T-cell (primary cell): Measurements from ENCODE around the gene VPS72. TPM values are rescaled to one million over a fixed set of nuclear protein-coding genes. Genes with fewer than 3 reads are reported as not detected.

Source experiments
- ATAC-seq, 4 experiments: fragments of 200-7000 bp in 3 of 4; fragments of 150-1000 bp in 1 of 4; cut with Tn5 transposase; replicated peaks in 1 of 4; 1 replicate in 3 of 4; 2 replicates in 1 of 4; pipeline ENCODE4 v1.10.0; 2021; ENCODE audit warnings: moderate library complexity in 3 of 4, mild to moderate bottlenecking in 2 of 4, moderate number of reproducible peaks in 1 of 4
- CTCF ChIA-PET, 2 donors: fragments of 300-600 bp; sonication (Branson Sonifier 250); formaldehyde crosslinking; loops; one replicate each; lab custom pipeline; 2022; ENCODE audit warnings: antibody characterized with exemption in 2 of 2; lab: Charles Lee
- POLR2A ChIA-PET, 2 donors: fragments of 300-600 bp; sonication (Branson Sonifier 250); formaldehyde crosslinking; loops; one replicate each; lab custom pipeline; 2022; ENCODE audit warnings: antibody characterized with exemption in 2 of 2; lab: Charles Lee
- DNase-seq, 35 experiments: peaks; one replicate each; pipeline versions ENCODE4 v3.0.0 to v3.0.0-alpha.2; 2013 to 2023
- H3K27ac ChIP-seq: one replicate; pipeline ENCODE4 v1.5.1; 2013; ENCODE audit warnings: low read length
- H3K27me3 ChIP-seq, 2 experiments: replicated peaks in 1 of 2; 1 replicate in 1 of 2; 2 replicates in 1 of 2; pipeline versions ENCODE4 v1.6.1 to v1.7.0; 2013; ENCODE audit warnings: low read length in 1 of 2, mixed read lengths in 1 of 2; ENCODE audit not compliant: control insufficient read depth in 2 of 2, insufficient read depth in 2 of 2; ENCODE audit errors: extremely low read depth in 1 of 2
- H3K36me3 ChIP-seq, 2 donors: 1 replicate in 1 of 2; 2 replicates in 1 of 2; pipeline versions ENCODE4 v1.6.1 to v1.7.0; 2013; ENCODE audit warnings: low read length in 1 of 2; ENCODE audit not compliant: control insufficient read depth in 2 of 2, insufficient read depth in 1 of 2; ENCODE audit errors: extremely low read depth in 1 of 2
- H3K4me1 ChIP-seq, 2 experiments: 1 replicate in 1 of 2; 2 replicates in 1 of 2; pipeline versions ENCODE4 v1.6.1 to v1.7.0; 2013; ENCODE audit warnings: low read length in 2 of 2, mixed read lengths in 1 of 2; ENCODE audit not compliant: insufficient read depth in 2 of 2, control insufficient read depth in 1 of 2; ENCODE audit errors: extremely low read depth in 1 of 2
- H3K4me3 ChIP-seq, 2 donors: 1 replicate in 1 of 2; 2 replicates in 1 of 2; pipeline versions ENCODE4 v1.5.1 to v1.7.0; 2013; ENCODE audit warnings: mild to moderate bottlenecking in 2 of 2, low read length in 1 of 2, moderate library complexity in 1 of 2; ENCODE audit not compliant: control insufficient read depth in 1 of 2; ENCODE audit errors: extremely low read depth in 1 of 2
- H3K9me3 ChIP-seq: 2 replicates; pipeline ENCODE4 v1.7.0; 2013
- H3K27ac Mint-ChIP-seq, 2 donors: one replicate each; pipeline ENCODE4 v1.8.0; 2020 to 2021; ENCODE audit warnings: mild to moderate bottlenecking in 2 of 2, mixed read lengths in 2 of 2
- H3K27me3 Mint-ChIP-seq, 2 donors: one replicate each; pipeline ENCODE4 v1.8.0; 2021 to 2022; ENCODE audit warnings: mixed read lengths in 2 of 2
- H3K36me3 Mint-ChIP-seq: one replicate; pipeline ENCODE4 v1.8.0; 2021; ENCODE audit warnings: mixed read lengths
- H3K4me1 Mint-ChIP-seq, 3 donors: one replicate each; pipeline ENCODE4 v1.8.0; 2020 to 2022; ENCODE audit warnings: mixed read lengths in 3 of 3, mild to moderate bottlenecking in 1 of 3
- H3K4me3 Mint-ChIP-seq, 3 donors: one replicate each; pipeline ENCODE4 v1.8.0; 2020 to 2022; ENCODE audit warnings: mild to moderate bottlenecking in 3 of 3, mixed read lengths in 3 of 3, moderate library complexity in 3 of 3
- H3K9me3 Mint-ChIP-seq, 3 donors: one replicate each; pipeline ENCODE4 v1.8.0; 2020 to 2022; ENCODE audit warnings: mixed read lengths in 3 of 3
- WGBS: methylation state at CpG from one replicate; pipeline ENCODE4 v1.1.5; 2013; ENCODE audit warnings: missing lambda C conversion rate; ENCODE audit not compliant: insufficient coverage; 5-methylcytosine and 5-hydroxymethylcytosine counted together
- total RNA-seq, 35 experiments: library from RNA in 6 of 35; stranded (reverse) in 6 of 35; fragments of 120-200 nt in 1 of 35; gene quantifications; one replicate each; pipeline versions ENCODE4 v1.2.1 to v1.2.4 and lab custom pipeline; 2013 to 2026

The VPS72 gene
- total RNA-seq, 5 donors from 2014 or later (not counting 1 experiment from before 2014, with no cell fraction given) = 50.2 to 84.5 (median 58.9) TPM

DNA sequence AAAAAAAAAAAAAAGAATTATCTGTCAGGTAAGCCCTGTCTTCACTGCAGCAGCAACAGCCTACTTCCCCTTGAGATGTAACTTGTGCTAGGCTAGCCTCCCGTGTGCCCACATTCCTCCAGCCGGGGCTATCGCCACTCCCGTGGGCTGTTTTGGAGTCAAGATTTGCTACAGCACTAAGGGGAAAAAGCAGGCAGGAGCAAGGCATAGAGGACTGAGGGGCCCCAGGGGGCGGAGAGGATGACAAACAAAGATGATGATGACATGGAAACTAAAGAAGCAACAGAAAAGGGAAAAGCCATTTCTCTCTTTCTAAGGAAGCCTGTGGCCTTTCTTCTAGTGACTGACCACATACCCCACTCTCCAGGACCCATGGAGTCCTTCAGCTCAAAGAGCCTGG, 31.7 kb downstream of the VPS72 start:
- Mint-ChIP-seq H3K27ac (peak overlapping the region; percentile 97 to 100), H3K4me1 (peaks cover 59 to 77% (median 71%) of the 10 kb centered on the region in 3 donors), H3K9me3 (no peaks in the 10 kb centered on the region), H3K4me3 (peak overlapping the region; percentile 99 to 100 (median 100)), H3K36me3 (peaks cover 27% of the 10 kb centered on the region), H3K27me3 (no peaks in the 10 kb centered on the region)
- no peaks in the 10 kb centered on the region for H3K9me3 ChIP-seq
- WGBS = 38% methylated on average over 1 of the region's 5 CpGs
- H3K27me3 ChIP-seq = no peaks in the 10 kb centered on the region
- CTCF ChIA-PET = interaction anchor here (0.6 to 5.1 kb wide), 4 partner anchors 15 to 134 kb away, joined by 3 to 144 read pairs (median 16); no protein-coding TSS in a partner anchor
- peak in 1 of 35 experiments; percentile 9 for DNase-seq
- H3K4me3 ChIP-seq = peak overlapping the region; percentile 7 to 89
- peaks cover 0 to 37% of the 10 kb centered on the region in 2 donors for H3K36me3 ChIP-seq
- peaks cover 39 to 53% of the 10 kb centered on the region in 2 experiments for H3K4me1 ChIP-seq
- peak overlapping the region; percentile 48 for H3K27ac ChIP-seq
- ATAC-seq = no peak
- POLR2A ChIA-PET = interaction anchor here in 1 of 2 donors (0.7 kb wide), 1 partner anchor 391 kb away, joined by 7 read pairs; no protein-coding TSS in a partner anchor

DNA sequence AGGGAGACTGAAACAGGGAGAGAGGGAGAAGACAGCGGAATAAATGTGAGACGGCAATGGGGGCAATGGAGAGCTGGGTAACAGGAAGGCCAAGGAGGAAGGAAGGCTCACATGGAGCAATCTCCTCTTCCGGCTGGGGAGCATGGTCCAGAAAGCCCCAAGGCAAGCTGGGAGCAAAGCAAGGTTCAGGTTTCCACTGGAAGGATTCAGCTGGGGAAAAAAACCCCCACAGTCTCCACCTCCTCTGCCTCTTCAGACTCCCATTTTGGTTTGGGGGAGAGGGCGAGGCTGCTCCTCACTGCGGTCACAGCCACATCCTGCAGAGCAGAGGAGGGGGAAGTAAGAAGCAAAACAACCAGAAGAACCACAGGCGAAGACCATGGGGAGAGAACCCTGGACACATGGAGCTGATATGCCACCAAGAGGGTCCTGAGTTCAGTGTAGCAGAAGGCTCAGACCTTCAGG, 32.9 kb downstream of the VPS72 start:
- Mint-ChIP-seq H3K36me3 (peaks cover 27% of the 10 kb centered on the region), H3K4me1 (peaks cover 50 to 66% (median 63%) of the 10 kb centered on the region in 3 donors), H3K27me3 (no peaks in the 10 kb centered on the region), H3K4me3 (peak overlapping the region; percentile 99 to 100 (median 100)), H3K9me3 (no peaks in the 10 kb centered on the region), H3K27ac (peak overlapping the region; percentile 97 to 100)
- ATAC-seq = peak; percentile 58 to 78 (median 72)
- Histone ChIP-seq H3K27me3 (no peaks in the 10 kb centered on the region), H3K36me3 (peaks cover 0 to 27% of the 10 kb centered on the region in 2 donors), H3K9me3 (no peaks in the 10 kb centered on the region), H3K4me1 (peaks cover 39 to 53% of the 10 kb centered on the region in 2 experiments), H3K4me3 (peak overlapping the region; percentile 89 to 97), H3K27ac (peak overlapping the region; percentile 68)
- CTCF ChIA-PET = interaction anchor here (0.5 to 5.1 kb wide), 15 partner anchors 9 to 241 kb away, joined by 3 to 144 read pairs (median 5); partner anchors contain the start of genes GABPB2 (in 1 of the 2), LYSMD1 (in 1 of the 2), MINDY1 (in 1 of the 2) and PSMD4 (in 1 of the 2)
- POLR2A ChIA-PET = interaction anchor here in 1 of 2 donors (0.6 kb wide), 1 partner anchor 734 kb away, joined by 3 read pairs; no protein-coding TSS in a partner anchor
- 4% methylated on average over 5 of the region's 6 CpGs for WGBS
- peak in 34 of 35 experiments; percentile 28 to 74 (median 50) for DNase-seq

DNA sequence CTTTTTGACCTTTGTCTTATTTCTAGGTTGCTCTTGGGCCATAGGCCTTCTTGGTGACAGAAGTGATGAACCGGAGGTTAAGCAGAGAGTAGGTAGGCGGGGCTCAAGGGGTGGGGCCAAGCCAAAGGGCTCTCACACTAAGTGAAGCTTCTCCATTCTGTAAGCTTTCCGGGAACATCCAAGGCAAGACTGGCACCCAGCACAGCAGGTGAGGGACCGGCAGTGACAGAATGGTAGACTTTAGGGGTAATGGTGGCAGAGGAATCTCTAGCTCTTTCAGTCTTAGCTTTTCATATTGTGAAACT, 33.5 kb downstream of the VPS72 start, which contains the start of gene TNFAIP8L2:
TNFAIP8L2 (plus strand) TSS at position 135 of the 305 bp plus-strand sequence. CDS start 2,049 bp downstream, outside the sequence.
- peak within 1 kb of the TSS; percentile 89 to 97 for H3K4me3 ChIP-seq
- ATAC-seq (peak; percentile 81 to 88 (median 85)), DNase-seq (peak; percentile 37 to 82 (median 67))
- no peaks in the 10 kb centered on the region for H3K27me3 ChIP-seq
- POLR2A ChIA-PET = interaction anchor here in 1 of 2 donors (0.5 to 0.6 kb wide), 2 partner anchors 36 to 125 kb away, joined by 3 to 4 read pairs; partner anchors contain the start of gene ZNF687
- Mint-ChIP-seq H3K27ac (peak within 1 kb of the TSS; percentile 97 to 100), H3K27me3 (no peaks in the 10 kb centered on the region), H3K9me3 (no peaks in the 10 kb centered on the region), H3K4me1 (peaks cover 44 to 60% (median 57%) of the 10 kb centered on the region in 3 donors), H3K4me3 (peak within 1 kb of the TSS; percentile 99 to 100 (median 100)), H3K36me3 (peaks cover 20% of the 10 kb centered on the region)
- CTCF ChIA-PET = interaction anchor here (0.5 to 5.1 kb wide), 16 partner anchors 10 to 240 kb away, joined by 3 to 144 read pairs (median 4); partner anchors contain the start of genes GABPB2 (in 1 of the 2), LYSMD1 (in 1 of the 2), MINDY1 (in 1 of the 2) and PSMD4 (in 1 of the 2)
- 0% methylated on average over 4 of the region's 4 CpGs for WGBS
- no peaks in the 10 kb centered on the region for H3K9me3 ChIP-seq
- peak within 1 kb of the TSS; percentile 68 for H3K27ac ChIP-seq
- peaks cover 0 to 23% of the 10 kb centered on the region in 2 donors for H3K36me3 ChIP-seq
- H3K4me1 ChIP-seq = peaks cover 35 to 49% of the 10 kb centered on the region in 2 experiments

DNA sequence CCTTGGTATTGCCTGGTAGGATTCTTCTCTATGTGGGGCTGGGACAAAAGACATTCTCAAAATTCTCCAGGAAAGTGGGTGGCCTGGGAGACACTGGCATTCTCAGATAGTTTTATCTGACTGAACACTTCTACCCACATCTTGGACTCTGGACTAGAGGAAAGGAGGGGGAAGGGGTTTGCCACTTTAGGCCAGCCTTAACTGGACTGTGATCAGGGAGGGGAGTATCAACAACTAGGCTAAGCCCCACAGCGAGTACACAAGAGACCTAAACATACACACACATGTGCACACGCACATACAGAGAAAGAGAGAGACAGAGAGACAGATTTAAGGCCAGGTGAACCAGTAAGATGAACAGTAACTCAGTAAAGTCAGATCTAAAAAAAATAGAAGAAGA, 42.3 kb downstream of the VPS72 start:
- Histone ChIP-seq H3K27ac (no peak overlapping the region), H3K9me3 (no peaks in the 10 kb centered on the region), H3K4me3 (no peak overlapping the region), H3K4me1 (peaks cover 0 to 23% of the 10 kb centered on the region in 2 experiments), H3K27me3 (peaks cover 0 to 11% of the 10 kb centered on the region in 2 experiments), H3K36me3 (no peaks in the 10 kb centered on the region)
- ATAC-seq (no peak), DNase-seq (no peak)
- Mint-ChIP-seq H3K36me3 (no peaks in the 10 kb centered on the region), H3K4me3 (peak overlapping the region; percentile 86 to 95 (median 94)), H3K27ac (no peak overlapping the region), H3K9me3 (no peaks in the 10 kb centered on the region), H3K4me1 (peaks cover 14 to 17% (median 16%) of the 10 kb centered on the region in 3 donors), H3K27me3 (no peaks in the 10 kb centered on the region)
- ChIA-PET CTCF (interaction anchor here in 1 of 2 donors (1.2 to 1.9 kb wide), 2 partner anchors 48 to 123 kb away, joined by 4 to 5 read pairs; no protein-coding TSS in a partner anchor), POLR2A (no interaction called here)
- WGBS = no CpG with 5 or more reads among the region's 2 CpGs

DNA sequence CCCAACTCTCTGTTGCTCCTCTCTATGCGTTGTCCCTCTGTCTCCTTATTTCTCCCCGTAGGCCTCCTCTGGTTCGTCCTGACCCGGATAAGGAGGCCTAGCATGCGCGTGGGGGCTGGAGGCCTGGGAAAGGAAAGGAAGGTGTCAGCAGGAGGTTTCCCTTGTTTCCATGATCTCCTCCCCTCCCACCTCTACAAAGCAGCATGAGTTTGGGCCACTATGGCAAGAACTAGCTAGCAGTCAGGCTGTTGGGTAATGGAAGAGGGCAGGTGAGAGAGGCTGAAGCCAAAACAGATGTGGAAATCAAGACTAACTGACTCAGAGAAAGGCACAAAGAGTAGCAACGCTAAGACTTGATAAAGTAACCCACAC, 42.9 kb downstream of the VPS72 start:
- peak overlapping the region; percentile 86 to 95 (median 94) for H3K4me3 Mint-ChIP-seq
- Histone ChIP-seq H3K27ac (no peak overlapping the region), H3K36me3 (no peaks in the 10 kb centered on the region), H3K9me3 (no peaks in the 10 kb centered on the region), H3K4me3 (peak overlapping the region; percentile 75 to 80), H3K4me1 (peaks cover 0 to 23% of the 10 kb centered on the region in 2 experiments), H3K27me3 (peaks cover 0 to 11% of the 10 kb centered on the region in 2 experiments)
- H3K4me1 Mint-ChIP-seq = peaks cover 14 to 17% (median 16%) of the 10 kb centered on the region in 3 donors
- ChIA-PET POLR2A (interaction anchor here in 1 of 2 donors (0.6 kb wide), 1 partner anchor 568 kb away, joined by 3 read pairs; the partner anchor contains the start of gene MCL1), CTCF (interaction anchor here in 1 of 2 donors (0.7 to 1.9 kb wide), 3 partner anchors 10 to 49 kb away, joined by 3 to 5 read pairs (median 4); partner anchors contain the start of gene TNFAIP8L2)
- H3K36me3 Mint-ChIP-seq = no peaks in the 10 kb centered on the region
- ATAC-seq (peak in 2 of 4 experiments; percentile 1 to 3), DNase-seq (no peak)
- no peaks in the 10 kb centered on the region for H3K9me3 Mint-ChIP-seq
- peak overlapping the region; percentile 81 to 91 for H3K27ac Mint-ChIP-seq
- 0% methylated on average over 1 of the region's 7 CpGs for WGBS
- H3K27me3 Mint-ChIP-seq = no peaks in the 10 kb centered on the region
